OCI-M1 (cell line): ENCODE data around the gene LZTR1.
A peak's percentile ranks its signal among the peaks of the same experiment; 100 is the strongest.

ENCODE experiments used
- DNase-seq: peaks from one replicate; lab custom pipeline; 2025; lab: John Stamatoyannopoulos, UW

Gene LZTR1

GRCh38 chr22:21015466-21016006 is 33.4 kb downstream of the LZTR1 start:
- DNase-seq = no peak

- no peak for DNase-seq
Measured at GRCh38 chr22:21016644-21017420, 34.7 kb downstream of the LZTR1 start.

- DNase-seq = no peak
Measured at GRCh38 chr22:21018314-21018713, 36.2 kb downstream of the LZTR1 start.

GRCh38 chr22:21020802-21021429 is 38.8 kb downstream of the LZTR1 start:
- peak; percentile 73 for DNase-seq

- DNase-seq = no peak
Measured at GRCh38 chr22:21022507-21022906, 40.4 kb downstream of the LZTR1 start.

GRCh38 chr22:21022955-21023614 is 41.0 kb downstream of the LZTR1 start:
- DNase-seq = no peak

GRCh38 chr22:21025266-21025665 is 43.2 kb downstream of the LZTR1 start:
- no peak for DNase-seq

GRCh38 chr22:21025763-21026755 is 44.0 kb downstream of the LZTR1 start:
- no peak for DNase-seq

GRCh38 chr22:21026783-21027692 is 44.9 kb downstream of the LZTR1 start:
- no peak for DNase-seq

GRCh38 chr22:21028277-21029251 is 46.5 kb downstream of the LZTR1 start:
- DNase-seq = no peak

- no peak for DNase-seq
Measured at GRCh38 chr22:21029486-21030025, 47.5 kb downstream of the LZTR1 start.

- DNase-seq = no peak
Measured at GRCh38 chr22:21030032-21030431, 47.9 kb downstream of the LZTR1 start.

GRCh38 chr22:21030621-21031544 is 48.8 kb downstream of the LZTR1 start:
- no peak for DNase-seq

- no peak for DNase-seq
Measured at GRCh38 chr22:21031545-21032036, 49.5 kb downstream of the LZTR1 start.

GRCh38 chr22:21032037-21032867 is 50.2 kb downstream of the LZTR1 start, which contains the start of gene SLC7A4:
Gene SLC7A4 (minus strand): TSS chr22:21032561. CDS start chr22:21031812, 749 bp downstream.
- no peak for DNase-seq

GRCh38 chr22:21032868-21033688 is 51.0 kb downstream of the LZTR1 start:
- no peak for DNase-seq
